Thyroid gland (tissue), 4 donors: ENCODE measurements around the gene CDON. TPM values are rescaled to one million over a fixed set of nuclear protein-coding genes. Genes with fewer than 3 reads are reported as not detected.

ENCODE experiments used
- DNase-seq, 2 donors: peaks; one replicate each; pipeline ENCODE4 v3.0.0-alpha.2; 2019
- H3K27ac ChIP-seq, 3 donors: fragments of 200-600 bp; sonication (generic); 1 replicate in 2 of 3; 2 replicates in 1 of 3; pipeline ENCODE4 v1.5.1; 2016 to 2019; ENCODE audit warnings: mild to moderate bottlenecking in 1 of 3, moderate library complexity in 1 of 3
- H3K27me3 ChIP-seq: fragments of 200-600 bp; sonication (generic); one replicate; pipeline ENCODE4 v1.5.1; 2019
- H3K36me3 ChIP-seq, 2 donors: fragments of 200-600 bp; sonication (generic); one replicate each; pipeline ENCODE4 v1.5.1; 2016 to 2019
- H3K4me1 ChIP-seq, 2 donors: fragments of 200-600 bp; sonication (generic); one replicate each; pipeline ENCODE4 v1.5.1; 2017 to 2019
- H3K4me3 ChIP-seq, 3 donors: fragments of 200-600 bp; sonication (generic); replicated peaks in 1 of 3; 1 replicate in 2 of 3; 2 replicates in 1 of 3; pipeline ENCODE4 v1.5.1; 2016; ENCODE audit warnings: mild to moderate bottlenecking in 1 of 3
- H3K9me3 ChIP-seq: fragments of 200-600 bp; sonication (generic); one replicate; pipeline ENCODE4 v1.5.1; 2017
- CTCF ChIP-seq, 6 experiments: fragments of 200-600 bp in 3 of 6; fragments of 450-650 bp in 3 of 6; sonication (generic) in 3 of 6; IDR thresholded peaks; one replicate each; pipeline ENCODE4 v1.5.1; 2016 to 2019; ENCODE audit warnings: antibody characterized with exemption in 6 of 6, mild to moderate bottlenecking in 2 of 6, inconsistent platforms in 1 of 6, moderate library complexity in 1 of 6
- POLR2A ChIP-seq, 2 donors: fragments of 450-650 bp; IDR thresholded peaks; one replicate each; pipeline ENCODE4 v1.6.1; 2017; ENCODE audit warnings: antibody characterized with exemption in 2 of 2, mild to moderate bottlenecking in 2 of 2, moderate library complexity in 1 of 2
- WGBS, 2 donors: methylation state at CpG; one replicate each; pipeline ENCODE4 v1.1.5; 2017; 5-methylcytosine and 5-hydroxymethylcytosine counted together
- intact Hi-C: fragments of 100-400 bp; cut with DNase I; formaldehyde crosslinking; loops from one replicate; pipeline ENCODE4 v1.15.1; 2023
- total RNA-seq, 4 donors: library from RNA; depleted of rRNA; stranded (reverse); fragments of >200 nt; gene quantifications; one replicate each; pipeline ENCODE4 v1.2.3, GENCODE V29; 2016

The CDON gene
- total RNA-seq, 4 donors from 2014 or later: 75.8 to 168 (median 108) TPM

DNA sequence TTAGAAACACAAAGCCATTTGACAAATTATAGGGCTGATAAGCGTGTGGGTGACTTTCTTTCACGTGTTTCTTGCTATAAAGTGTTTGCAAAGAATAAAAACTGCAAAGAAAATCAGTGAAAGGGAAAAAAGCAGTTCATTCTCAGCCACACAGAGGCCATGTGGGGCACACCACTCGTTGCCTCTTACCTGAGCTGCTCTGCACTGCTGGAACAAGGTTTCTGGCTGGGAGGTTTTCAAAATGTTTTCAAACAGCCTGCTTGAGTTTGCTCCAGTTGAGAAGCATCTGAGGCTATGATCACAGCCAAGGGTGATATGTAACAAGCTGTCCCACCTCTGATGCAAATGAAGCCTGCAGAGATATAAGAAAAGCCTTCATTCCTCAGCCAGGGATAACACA, 131.6 kb downstream of the CDON start:
- no peak for TF ChIP-seq CTCF (IDR thresholded peaks at IDR 0.05)
- no peak for TF ChIP-seq POLR2A (IDR thresholded peaks at IDR 0.05)
- Histone ChIP-seq H3K36me3 (no peaks in the 10 kb centered on the region), H3K4me3 (no peak overlapping the region), H3K9me3 (no peaks in the 10 kb centered on the region), H3K27me3 (no peaks in the 10 kb centered on the region), H3K4me1 (peaks cover 0 to 8% of the 10 kb centered on the region in 2 donors), H3K27ac (peak overlapping the region in 1 of 3 donors; percentile 59)
- 33 to 38% methylated on average over 3 of the region's 3 CpGs for WGBS, 2 donors
- peak; percentile 70 to 71 for DNase-seq
- intact Hi-C loops: no loop called here

- Histone ChIP-seq H3K4me3 (no peak overlapping the region), H3K27ac (no peak overlapping the region), H3K9me3 (no peaks in the 10 kb centered on the region), H3K4me1 (peaks cover 0 to 8% of the 10 kb centered on the region in 2 donors), H3K36me3 (no peaks in the 10 kb centered on the region), H3K27me3 (no peaks in the 10 kb centered on the region)
- TF ChIP-seq CTCF (IDR thresholded peaks at IDR 0.05) (no peak), POLR2A (IDR thresholded peaks at IDR 0.05) (no peak)
- intact Hi-C loops: no loop called here
- DNase-seq: no peak
- WGBS, 2 donors: 95% methylated on average over 11 of the region's 11 CpGs
These were observed 132.6 kb downstream of the CDON start for GRCh38 chr11:125930076-125930450.

- WGBS, 2 donors: 92 to 93% methylated on average over 9 of the region's 9 CpGs
- Histone ChIP-seq H3K4me1 (peaks cover 0 to 8% of the 10 kb centered on the region in 2 donors), H3K36me3 (no peaks in the 10 kb centered on the region), H3K27ac (no peak overlapping the region), H3K4me3 (no peak overlapping the region), H3K27me3 (no peaks in the 10 kb centered on the region), H3K9me3 (no peaks in the 10 kb centered on the region)
- intact Hi-C loops: no loop called here
- DNase-seq: no peak
- TF ChIP-seq CTCF (IDR thresholded peaks at IDR 0.05) (no peak), POLR2A (IDR thresholded peaks at IDR 0.05) (no peak)
These were observed 133.1 kb downstream of the CDON start for GRCh38 chr11:125929445-125930075.

GRCh38 chr11:125926682-125927081, 136.0 kb downstream of the CDON start:
- H3K27me3 ChIP-seq: no peaks in the 10 kb centered on the region
- peaks cover 0 to 8% of the 10 kb centered on the region in 2 donors for H3K4me1 ChIP-seq
- no peak overlapping the region for H3K27ac ChIP-seq
- 95% methylated on average over 12 of the region's 12 CpGs for WGBS, 2 donors
- intact Hi-C loops: no loop called here
- H3K4me3 ChIP-seq: no peak overlapping the region
- H3K36me3 ChIP-seq: no peaks in the 10 kb centered on the region
- H3K9me3 ChIP-seq: no peaks in the 10 kb centered on the region
- no peak for DNase-seq
- TF ChIP-seq POLR2A (IDR thresholded peaks at IDR 0.05): no peak
- TF ChIP-seq CTCF (IDR thresholded peaks at IDR 0.05): no peak

GRCh38 chr11:125925804-125926203, 136.9 kb downstream of the CDON start:
- Histone ChIP-seq H3K27me3 (no peaks in the 10 kb centered on the region), H3K9me3 (no peaks in the 10 kb centered on the region), H3K4me1 (peaks cover 0 to under 1% of the 10 kb centered on the region in 2 donors), H3K27ac (no peak overlapping the region), H3K4me3 (no peak overlapping the region), H3K36me3 (no peaks in the 10 kb centered on the region)
- DNase-seq: no peak
- TF ChIP-seq CTCF (IDR thresholded peaks at IDR 0.05): no peak
- TF ChIP-seq POLR2A (IDR thresholded peaks at IDR 0.05): no peak
- intact Hi-C loops: no loop called here
- WGBS, 2 donors: 76 to 81% methylated on average over 3 of the region's 3 CpGs
